Measurements from ENCODE around the gene GFM1. TPM values are rescaled to one million over a fixed set of nuclear protein-coding genes. Genes with fewer than 3 reads are reported as not detected.

Gene GFM1
- total RNA-seq, 2 donors from 2014 or later: 44.9 to 45.6 TPM

GRCh38 chr3:158659454-158660237 lies 15.3 kb downstream of the GFM1 start:
- DNase-seq (peak; percentile 56 to 59), ATAC-seq (replicated peaks in 1 of 2) (peak; percentile 81 to 85)
- Mint-ChIP-seq H3K27ac (no peak overlapping the region), H3K4me1 (ENCODE audit: low read depth) (peaks cover 9% of the 10 kb centered on the region), H3K9me3 (no peaks in the 10 kb centered on the region), H3K27me3 (ENCODE audit: low read depth) (no peaks in the 10 kb centered on the region), H3K36me3 (ENCODE audit: insufficient read depth in 2 of 2) (peaks cover 0 to 12% of the 10 kb centered on the region in 2 donors), H3K4me3 (no peak overlapping the region)

GRCh38 chr3:158660711-158661110 lies 16.4 kb downstream of the GFM1 start:
- no peak overlapping the region for H3K4me3 Mint-ChIP-seq
- no peaks in the 10 kb centered on the region for H3K27me3 Mint-ChIP-seq (ENCODE audit: low read depth)
- DNase-seq (no peak), ATAC-seq (replicated peaks in 1 of 2) (no peak)
- H3K9me3 Mint-ChIP-seq: no peaks in the 10 kb centered on the region
- H3K36me3 Mint-ChIP-seq (ENCODE audit: insufficient read depth in 2 of 2): peaks cover 0 to 12% of the 10 kb centered on the region in 2 donors
- no peak overlapping the region for H3K27ac Mint-ChIP-seq
- peaks cover 9% of the 10 kb centered on the region for H3K4me1 Mint-ChIP-seq (ENCODE audit: low read depth)

DNA sequence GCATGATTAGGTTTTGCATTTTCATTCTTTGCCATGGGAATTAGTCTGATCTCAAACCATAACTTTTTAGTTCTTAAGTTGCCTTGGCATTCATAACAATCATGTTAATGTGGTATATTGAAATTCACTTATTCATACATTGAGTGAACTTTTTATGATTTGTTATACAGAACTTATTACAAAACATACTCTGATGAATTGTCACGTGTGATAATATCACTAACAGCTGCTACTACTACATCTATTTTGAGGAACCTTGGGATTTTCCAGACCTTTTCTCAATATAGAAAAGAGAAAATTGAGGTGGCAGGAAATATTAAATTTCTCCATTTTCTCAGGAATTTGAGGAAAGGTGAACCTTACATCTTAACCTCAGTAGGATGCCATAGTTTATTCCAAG lies 18.9 kb downstream of the GFM1 start:
- no peaks in the 10 kb centered on the region for H3K9me3 Mint-ChIP-seq
- ATAC-seq (replicated peaks in 1 of 2) (no peak), DNase-seq (no peak)
- no peaks in the 10 kb centered on the region for H3K27me3 Mint-ChIP-seq (ENCODE audit: low read depth)
- H3K4me3 Mint-ChIP-seq: no peak overlapping the region
- no peak overlapping the region for H3K27ac Mint-ChIP-seq
- H3K4me1 Mint-ChIP-seq (ENCODE audit: low read depth): peaks cover 9% of the 10 kb centered on the region
- H3K36me3 Mint-ChIP-seq (ENCODE audit: insufficient read depth in 2 of 2): peaks cover 0 to 6% of the 10 kb centered on the region in 2 donors

- peaks cover 5% of the 10 kb centered on the region for H3K4me1 Mint-ChIP-seq (ENCODE audit: low read depth)
- H3K4me3 Mint-ChIP-seq: no peak overlapping the region
- H3K36me3 Mint-ChIP-seq (ENCODE audit: insufficient read depth in 2 of 2): peaks cover 0 to 9% of the 10 kb centered on the region in 2 donors
- no peak for ATAC-seq (replicated peaks in 1 of 2)
- no peaks in the 10 kb centered on the region for H3K27me3 Mint-ChIP-seq (ENCODE audit: low read depth)
- H3K27ac Mint-ChIP-seq: no peak overlapping the region
- DNase-seq: no peak
- H3K9me3 Mint-ChIP-seq: no peaks in the 10 kb centered on the region
Observed at GRCh38 chr3:158663832-158664231, 19.5 kb downstream of the GFM1 start.

DNA sequence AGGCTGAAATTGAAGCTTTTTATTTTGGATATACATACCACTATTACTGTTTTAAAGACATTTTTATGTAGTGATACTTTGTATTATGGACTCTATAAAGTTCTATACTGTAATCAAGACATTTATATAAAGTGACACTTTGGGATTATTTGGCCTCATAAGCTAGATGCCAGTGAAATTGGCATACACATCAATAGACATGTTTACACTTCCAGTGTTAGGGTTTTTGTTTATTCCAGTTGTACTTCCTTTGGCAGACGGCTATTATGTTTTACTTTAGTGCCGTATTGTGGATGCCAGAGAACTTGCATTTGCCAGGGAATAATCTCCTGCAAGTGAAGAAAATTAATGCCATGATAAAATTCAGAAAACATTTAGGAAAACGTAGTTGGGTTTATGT lies 22.1 kb downstream of the GFM1 start:
- no peak overlapping the region for H3K27ac Mint-ChIP-seq
- H3K27me3 Mint-ChIP-seq (ENCODE audit: low read depth): no peaks in the 10 kb centered on the region
- H3K4me1 Mint-ChIP-seq (ENCODE audit: low read depth): peaks cover 7% of the 10 kb centered on the region
- peaks cover 0 to 11% of the 10 kb centered on the region in 2 donors for H3K36me3 Mint-ChIP-seq (ENCODE audit: insufficient read depth in 2 of 2)
- ATAC-seq (replicated peaks in 1 of 2): no peak
- H3K4me3 Mint-ChIP-seq: no peak overlapping the region
- no peaks in the 10 kb centered on the region for H3K9me3 Mint-ChIP-seq
- DNase-seq: no peak

DNA sequence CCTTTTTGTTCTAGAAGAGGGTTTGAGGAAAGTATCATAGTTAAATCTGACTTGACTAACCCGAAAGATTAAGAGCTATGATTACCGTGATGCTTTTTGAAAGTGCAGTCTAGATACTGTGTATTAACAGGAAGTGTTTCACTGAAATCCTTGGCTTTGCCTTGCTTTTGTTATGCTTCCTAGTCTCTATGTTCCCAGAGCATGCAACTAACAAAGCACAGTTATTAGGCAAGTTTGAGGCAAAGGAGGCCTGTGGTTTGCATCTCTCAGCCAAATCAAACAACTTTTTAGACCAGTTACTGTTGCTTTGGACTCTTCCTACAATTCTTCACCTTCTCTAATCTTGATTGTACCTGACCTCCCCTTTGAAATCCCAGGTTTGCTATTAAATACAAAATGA lies 24.2 kb downstream of the GFM1 start:
- Mint-ChIP-seq H3K4me3 (no peak overlapping the region), H3K9me3 (no peaks in the 10 kb centered on the region), H3K27ac (no peak overlapping the region), H3K4me1 (ENCODE audit: low read depth) (peaks cover 18% of the 10 kb centered on the region), H3K36me3 (ENCODE audit: insufficient read depth in 2 of 2) (peaks cover 0 to 11% of the 10 kb centered on the region in 2 donors), H3K27me3 (ENCODE audit: low read depth) (no peaks in the 10 kb centered on the region)
- no peak for DNase-seq
- no peak for ATAC-seq (replicated peaks in 1 of 2)

DNA sequence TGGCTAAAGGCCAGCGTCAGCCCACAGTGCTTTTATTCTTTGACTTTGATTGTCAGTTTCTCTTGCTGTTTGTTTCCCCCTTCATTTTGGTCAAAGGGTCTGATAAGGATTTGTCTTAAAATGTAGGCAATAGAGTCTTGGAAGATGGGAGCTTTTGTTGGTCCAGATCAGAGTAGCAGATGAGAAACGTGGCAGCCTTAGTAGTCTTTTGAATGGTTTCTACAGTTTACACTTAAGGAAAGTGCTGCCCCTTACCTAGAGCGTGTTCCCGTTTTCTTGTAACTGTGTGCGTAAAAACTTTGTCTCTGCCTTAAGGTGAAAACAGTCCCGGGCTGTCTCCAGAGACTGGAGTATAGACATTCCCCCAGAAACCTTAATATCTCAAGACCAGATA lies 27.5 kb downstream of the GFM1 start:
- peak in 1 of 2 donors; percentile 6 for ATAC-seq (replicated peaks in 1 of 2)
- no peak for DNase-seq
- no peaks in the 10 kb centered on the region for H3K9me3 Mint-ChIP-seq
- H3K27me3 Mint-ChIP-seq (ENCODE audit: low read depth): no peaks in the 10 kb centered on the region
- H3K4me1 Mint-ChIP-seq (ENCODE audit: low read depth): peaks cover 18% of the 10 kb centered on the region
- H3K4me3 Mint-ChIP-seq: peak overlapping the region; percentile 78 to 84
- H3K36me3 Mint-ChIP-seq (ENCODE audit: insufficient read depth in 2 of 2): peaks cover 0 to 11% of the 10 kb centered on the region in 2 donors
- H3K27ac Mint-ChIP-seq: peak overlapping the region; percentile 77

DNA sequence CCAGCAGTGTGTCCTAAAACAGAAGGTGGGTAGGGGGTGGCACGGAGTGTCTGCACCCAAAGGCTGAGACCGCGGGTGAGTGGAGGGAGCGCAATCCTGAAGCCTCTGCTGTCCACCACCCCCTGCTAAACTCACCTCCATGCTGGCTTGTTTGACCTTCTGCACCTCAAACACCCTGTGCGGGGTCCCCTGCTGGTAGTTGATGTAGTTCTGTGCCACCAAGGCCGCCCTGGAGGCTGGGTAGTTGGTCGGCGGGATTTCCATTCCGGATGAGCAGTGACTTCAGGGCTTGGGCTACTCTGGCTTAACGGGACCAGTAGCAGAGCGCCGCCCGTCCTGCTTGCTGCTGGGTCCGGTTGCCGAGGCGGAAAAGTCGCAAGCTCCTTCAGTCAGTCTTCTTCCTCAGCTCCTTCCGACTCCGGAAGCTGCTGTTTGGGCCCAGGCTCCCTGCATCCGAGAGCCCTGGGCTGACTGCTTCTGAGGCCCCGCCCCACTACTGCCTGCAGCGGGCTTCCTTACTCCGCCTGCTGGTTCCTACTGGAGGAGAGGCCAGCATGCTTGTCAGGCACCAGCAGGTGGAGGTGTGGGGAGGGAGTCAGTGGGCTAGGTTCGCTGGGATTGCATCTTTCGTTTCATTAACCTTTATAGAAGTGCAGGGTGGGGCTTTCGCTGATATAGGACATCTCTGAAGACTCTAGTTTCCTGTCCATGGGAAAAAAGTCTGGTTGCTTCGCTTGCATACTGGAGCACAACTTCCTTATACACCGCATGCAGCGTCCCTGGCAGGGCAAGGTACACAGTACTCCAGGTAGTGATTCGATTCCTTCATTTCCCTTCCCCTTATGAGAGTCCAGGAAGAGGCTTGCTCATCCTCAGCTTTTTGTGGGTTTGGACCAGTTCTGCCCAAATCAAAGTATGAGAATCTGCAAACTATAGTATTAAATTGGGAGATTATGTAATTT lies 28.2 kb downstream of the GFM1 start, which contains the start of gene LXN:
Gene LXN, minus strand, starts transcription at position 434 of the 962 bp plus-strand sequence. Its CDS starts 170 bp downstream, at position 264.
- H3K27ac Mint-ChIP-seq: peak within 1 kb of the TSS; percentile 95
- peaks cover 18% of the 10 kb centered on the region for H3K4me1 Mint-ChIP-seq (ENCODE audit: low read depth)
- DNase-seq (peak; percentile 78 to 88), ATAC-seq (replicated peaks in 1 of 2) (peak; percentile 99 to 100)
- H3K36me3 Mint-ChIP-seq (ENCODE audit: insufficient read depth in 2 of 2): peaks cover 0 to 15% of the 10 kb centered on the region in 2 donors
- H3K9me3 Mint-ChIP-seq: no peaks in the 10 kb centered on the region
- peak within 1 kb of the TSS; percentile 78 to 84 for H3K4me3 Mint-ChIP-seq
- H3K27me3 Mint-ChIP-seq (ENCODE audit: low read depth): no peaks in the 10 kb centered on the region

- Mint-ChIP-seq H3K4me3 (no peak overlapping the region), H3K27ac (no peak overlapping the region), H3K9me3 (no peaks in the 10 kb centered on the region), H3K36me3 (ENCODE audit: insufficient read depth in 2 of 2) (peaks cover 0 to 4% of the 10 kb centered on the region in 2 donors), H3K27me3 (ENCODE audit: low read depth) (no peaks in the 10 kb centered on the region), H3K4me1 (ENCODE audit: low read depth) (no peaks in the 10 kb centered on the region)
- ATAC-seq (replicated peaks in 1 of 2): no peak
- DNase-seq: no peak
Observed at GRCh38 chr3:158678687-158679086, 34.4 kb downstream of the GFM1 start.

DNA sequence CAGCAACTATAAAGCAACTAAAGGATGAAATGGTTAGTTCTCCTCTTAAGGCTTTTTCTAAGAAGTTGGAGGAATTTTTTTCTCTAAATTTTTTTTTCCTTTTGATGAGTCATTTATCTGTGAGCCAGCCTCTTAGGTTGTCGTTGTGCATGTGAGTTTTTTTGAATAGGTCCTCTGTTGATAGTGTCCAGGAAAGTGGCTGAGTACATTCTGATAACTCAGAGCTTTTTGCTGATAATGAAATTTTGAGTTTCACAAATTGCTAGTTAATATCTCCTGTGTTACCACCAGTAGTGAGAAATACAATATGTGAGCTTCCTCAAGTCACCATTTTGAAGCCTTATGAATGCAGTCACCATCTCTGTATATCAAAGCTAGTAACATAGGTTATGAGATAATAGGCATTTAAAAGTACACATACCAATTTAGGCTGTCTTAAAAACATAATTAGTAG lies 35.2 kb downstream of the GFM1 start:
- ATAC-seq (replicated peaks in 1 of 2) (no peak), DNase-seq (no peak)
- Mint-ChIP-seq H3K27me3 (ENCODE audit: low read depth) (no peaks in the 10 kb centered on the region), H3K36me3 (ENCODE audit: insufficient read depth in 2 of 2) (peaks cover 2 to 4% of the 10 kb centered on the region in 2 donors), H3K9me3 (no peaks in the 10 kb centered on the region), H3K4me1 (ENCODE audit: low read depth) (no peaks in the 10 kb centered on the region), H3K27ac (no peak overlapping the region), H3K4me3 (no peak overlapping the region)

DNA sequence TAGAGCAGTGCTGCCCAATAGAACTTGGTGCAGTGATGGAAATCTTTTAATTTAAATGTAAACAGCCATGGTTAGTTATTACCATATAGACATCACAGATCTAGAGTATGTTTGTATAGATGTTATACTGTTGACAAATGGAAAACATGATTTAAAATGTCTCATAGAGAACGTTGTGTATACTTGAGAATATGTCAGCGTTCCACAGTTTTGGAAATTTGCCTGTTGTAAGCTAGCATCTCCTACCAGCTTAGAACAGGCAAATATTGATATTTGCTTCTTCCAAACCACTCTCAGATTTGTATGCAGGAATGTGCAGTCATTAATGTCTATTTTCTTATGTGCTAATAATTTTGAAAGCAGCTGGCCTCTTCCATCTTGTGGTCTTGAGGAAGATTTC lies 36.5 kb downstream of the GFM1 start:
- H3K4me1 Mint-ChIP-seq (ENCODE audit: low read depth): no peaks in the 10 kb centered on the region
- no peaks in the 10 kb centered on the region for H3K9me3 Mint-ChIP-seq
- ATAC-seq (replicated peaks in 1 of 2) (no peak), DNase-seq (no peak)
- peaks cover 2 to 4% of the 10 kb centered on the region in 2 donors for H3K36me3 Mint-ChIP-seq (ENCODE audit: insufficient read depth in 2 of 2)
- peak overlapping the region; percentile 55 for H3K27ac Mint-ChIP-seq
- no peak overlapping the region for H3K4me3 Mint-ChIP-seq
- H3K27me3 Mint-ChIP-seq (ENCODE audit: low read depth): no peaks in the 10 kb centered on the region

DNA sequence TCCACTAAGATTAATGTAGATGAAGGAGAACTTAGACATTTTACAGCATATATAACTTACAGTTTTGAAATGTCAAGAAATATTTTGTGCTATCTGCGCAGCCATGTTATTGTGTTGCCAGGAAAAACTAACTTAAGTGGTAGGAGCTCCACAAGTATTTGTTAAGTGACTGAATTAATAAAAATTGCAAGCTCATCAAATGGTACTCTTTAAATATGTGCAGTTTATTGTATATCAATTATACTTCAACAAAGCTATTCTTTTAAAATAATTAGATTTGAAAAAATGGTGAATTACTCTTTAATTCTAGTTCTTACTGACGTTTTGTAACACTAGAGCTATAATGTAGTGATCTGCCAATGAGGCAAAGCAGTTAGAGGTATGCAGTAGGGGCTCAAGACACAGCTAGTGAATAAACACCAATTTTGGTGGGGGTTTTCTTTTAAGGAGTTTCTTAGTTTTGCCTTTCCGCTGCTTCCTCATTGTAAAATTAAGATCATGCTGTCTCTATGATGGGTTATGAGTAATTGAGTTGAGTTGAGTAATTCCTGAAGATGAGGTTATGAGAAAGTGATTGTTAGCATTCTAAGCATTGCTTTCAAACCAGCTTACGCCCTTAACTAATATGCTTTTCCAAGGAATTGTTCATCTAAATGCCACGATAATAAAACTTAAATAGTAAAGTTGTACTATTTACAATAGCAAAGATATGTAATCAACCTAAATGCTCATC lies 39.1 kb downstream of the GFM1 start:
- H3K4me1 Mint-ChIP-seq (ENCODE audit: low read depth): no peaks in the 10 kb centered on the region
- H3K36me3 Mint-ChIP-seq (ENCODE audit: insufficient read depth in 2 of 2): peaks cover 2% of the 10 kb centered on the region in 2 donors
- DNase-seq (no peak), ATAC-seq (replicated peaks in 1 of 2) (peak in 1 of 2 donors; percentile 64)
- H3K4me3 Mint-ChIP-seq: no peak overlapping the region
- peak overlapping the region; percentile 4 for H3K27ac Mint-ChIP-seq
- H3K9me3 Mint-ChIP-seq: no peaks in the 10 kb centered on the region
- no peaks in the 10 kb centered on the region for H3K27me3 Mint-ChIP-seq (ENCODE audit: low read depth)

Measured in activated T-cell treated with anti-CD3 and anti-CD28 coated beads, Interleukin-2, amount 50 U/mL, for 72 hours (primary cell).